HEK293 (cell line): ENCODE measurements around the gene PRDM10.
A peak's percentile ranks its signal among the peaks of the same experiment; 100 is the strongest.

Source experiments
- CTCF ChIA-PET: fragments of 350-600 bp; formaldehyde crosslinking; extraction: SDS; loops from one replicate; lab custom pipeline; 2021; ENCODE audit warnings: antibody characterized with exemption; lab: Yijun Ruan, JAX
- POLR2A ChIA-PET: fragments of 300-600 bp; formaldehyde crosslinking; extraction: SDS; loops from one replicate; lab custom pipeline; 2020; ENCODE audit warnings: antibody characterized with exemption, inconsistent platforms; lab: Yijun Ruan, JAX
- H3K27ac ChIP-seq: fragments of 200-500 bp; sonication (Bioruptor generic); 2 replicates; pipeline ENCODE4 v1.5.1; 2014; ENCODE audit warnings: low read depth, low read length, control low read depth, inconsistent platforms; ENCODE audit errors: extremely low read depth
- H3K36me3 ChIP-seq, 2 experiments: fragments of 200-500 bp in 1 of 2; sonication (Bioruptor generic) in 1 of 2; 1 replicate in 1 of 2; 2 replicates in 1 of 2; pipeline ENCODE4 v1.5.1; 2014 to 2017; ENCODE audit warnings: inconsistent platforms in 2 of 2, low read length in 2 of 2; ENCODE audit not compliant: control insufficient read depth in 2 of 2, insufficient read depth in 1 of 2
- H3K4me1 ChIP-seq: fragments of 200-500 bp; sonication (Bioruptor generic); 2 replicates; pipeline ENCODE4 v1.5.1; 2014; ENCODE audit warnings: mild to moderate bottlenecking, low read length, inconsistent platforms; ENCODE audit not compliant: control insufficient read depth, insufficient read depth
- H3K4me3 ChIP-seq: 2 replicates; pipeline ENCODE4 v1.5.1; 2011; ENCODE audit warnings: low read depth, mild to moderate bottlenecking, control low read depth, low read length, moderate library complexity
- H3K9me3 ChIP-seq: fragments of 200-500 bp; sonication (Bioruptor generic); 2 replicates; pipeline ENCODE4 v1.5.1; 2014; ENCODE audit warnings: low read depth, low read length, inconsistent platforms; ENCODE audit not compliant: control insufficient read depth, insufficient read depth
- RBAK ChIP-seq: fragments of 450-650 bp; formaldehyde crosslinking; IDR thresholded peaks from 2 replicates; pipeline ENCODE4 v1.5.1; 2016; ENCODE audit warnings: missing biosample characterization, missing genetic modification characterization
- SP3 ChIP-seq: fragments of 450-650 bp; formaldehyde crosslinking; IDR thresholded peaks from 2 replicates; pipeline ENCODE4 v1.5.1; 2016; ENCODE audit warnings: missing biosample characterization, missing genetic modification characterization
- ZBTB21 ChIP-seq: fragments of 450-650 bp; formaldehyde crosslinking; IDR thresholded peaks from 2 replicates; pipeline ENCODE4 v1.5.1; 2017; ENCODE audit warnings: missing biosample characterization, missing genetic modification characterization
- ZFHX2 ChIP-seq: fragments of 450-650 bp; formaldehyde crosslinking; conservative IDR thresholded peaks from 2 replicates; pipeline ENCODE4 v1.5.1; 2016; ENCODE audit warnings: missing biosample characterization, missing genetic modification characterization
- ZNF121 ChIP-seq: fragments of 450-650 bp; formaldehyde crosslinking; IDR thresholded peaks from 2 replicates; pipeline ENCODE4 v1.5.1; 2016; ENCODE audit warnings: missing biosample characterization, missing genetic modification characterization
- ZNF169 ChIP-seq: fragments of 450-650 bp; formaldehyde crosslinking; IDR thresholded peaks from 2 replicates; pipeline ENCODE4 v1.5.1; 2016; ENCODE audit warnings: missing biosample characterization, missing genetic modification characterization
- ZNF302 ChIP-seq: fragments of 450-650 bp; formaldehyde crosslinking; IDR thresholded peaks from 2 replicates; pipeline ENCODE4 v1.5.1; 2016; ENCODE audit warnings: missing biosample characterization, missing genetic modification characterization, low read depth
- ZNF335 ChIP-seq: fragments of 450-650 bp; formaldehyde crosslinking; conservative IDR thresholded peaks from 2 replicates; pipeline ENCODE4 v1.5.1; 2016; ENCODE audit warnings: missing biosample characterization, missing genetic modification characterization
- ZNF529 ChIP-seq: fragments of 450-650 bp; formaldehyde crosslinking; IDR thresholded peaks from 2 replicates; pipeline ENCODE4 v1.5.1; 2017; ENCODE audit warnings: missing genetic modification characterization, missing biosample characterization; ENCODE audit not compliant: insufficient replicate concordance
- ZNF548 ChIP-seq: fragments of 450-650 bp; formaldehyde crosslinking; IDR thresholded peaks from 2 replicates; pipeline ENCODE4 v1.5.1; 2016; ENCODE audit warnings: missing biosample characterization, missing genetic modification characterization
- ZNF623 ChIP-seq: fragments of 450-650 bp; formaldehyde crosslinking; IDR thresholded peaks from 2 replicates; pipeline ENCODE4 v1.5.1; 2016; ENCODE audit warnings: missing biosample characterization, missing genetic modification characterization
- ZNF792 ChIP-seq: fragments of 450-650 bp; formaldehyde crosslinking; IDR thresholded peaks from 2 replicates; pipeline ENCODE4 v1.5.1; 2016; ENCODE audit warnings: missing biosample characterization, missing genetic modification characterization
- TF ChIP-seq, protein P1 (sequence below): fragments of 450-650 bp; IDR thresholded peaks from 2 replicates; pipeline ENCODE4 v1.5.1; 2018; ENCODE audit warnings: missing biosample characterization, missing genetic modification characterization
- TF ChIP-seq, protein P2 (sequence below): fragments of 450-650 bp; formaldehyde crosslinking; IDR thresholded peaks from 2 replicates; pipeline ENCODE4 v1.5.1; 2016; ENCODE audit warnings: missing biosample characterization, missing genetic modification characterization, borderline replicate concordance
- TF ChIP-seq, protein P3 (sequence below): fragments of 450-650 bp; formaldehyde crosslinking; IDR thresholded peaks from 2 replicates; pipeline ENCODE4 v1.5.1; 2016; ENCODE audit warnings: missing biosample characterization, missing genetic modification characterization
- TF ChIP-seq, protein P4 (sequence below): fragments of 450-650 bp; formaldehyde crosslinking; IDR thresholded peaks from 2 replicates; pipeline ENCODE4 v1.5.1; 2016; ENCODE audit warnings: missing biosample characterization, missing genetic modification characterization
- TF ChIP-seq, protein P5 (sequence below): fragments of 450-650 bp; formaldehyde crosslinking; IDR thresholded peaks from 2 replicates; pipeline ENCODE4 v1.5.1; 2016; ENCODE audit warnings: missing biosample characterization, missing genetic modification characterization

The PRDM10 gene

DNA sequence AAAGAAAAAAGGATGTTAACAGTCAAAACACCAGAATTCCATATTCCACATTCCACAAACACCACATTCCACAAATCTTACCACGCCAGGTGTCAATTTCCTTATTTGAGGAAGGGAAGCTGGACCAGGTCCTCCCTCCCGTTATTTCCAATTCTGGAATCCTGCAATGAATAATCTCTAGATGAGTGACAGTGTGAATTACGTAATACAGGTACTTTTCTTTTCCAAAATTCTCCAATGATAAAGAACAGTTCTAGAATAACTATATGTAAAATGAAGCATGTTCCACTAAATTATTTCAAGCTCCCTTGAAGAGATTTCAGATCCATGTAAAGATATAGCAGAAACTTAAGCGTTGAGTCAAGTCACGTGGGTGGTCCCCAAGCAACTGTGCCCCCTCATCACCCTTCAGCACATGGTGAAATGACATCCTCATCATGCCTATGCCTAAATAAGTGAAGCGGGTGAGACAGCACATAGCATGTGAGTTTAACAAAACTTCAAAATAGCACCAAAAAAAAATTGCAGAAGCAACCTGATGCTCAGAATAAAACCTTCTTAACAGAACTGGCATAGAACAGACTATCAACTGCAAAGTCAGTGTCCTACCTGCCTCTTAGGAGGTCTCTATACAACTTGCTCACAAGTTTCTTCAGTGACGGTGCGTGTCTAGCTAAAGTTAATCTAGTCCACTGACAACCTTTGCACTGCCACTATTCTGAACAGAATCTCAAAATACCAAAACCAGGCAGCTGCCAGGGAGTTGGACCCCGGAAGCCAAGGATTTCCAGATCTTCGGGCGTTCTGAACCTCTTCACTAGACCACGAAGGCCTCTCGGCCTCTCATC, 108.1 kb downstream of the PRDM10 start:
- H3K9me3 ChIP-seq = no peaks in the 10 kb centered on the region
- no peaks in the 10 kb centered on the region for H3K4me1 ChIP-seq
- ChIA-PET CTCF (interaction anchor here (0.6 to 0.8 kb wide), 4 partner anchors 60 to 237 kb away, joined by 4 read pairs; no protein-coding TSS in a partner anchor), POLR2A (interaction anchor here (2.4 kb wide), 1 partner anchor 33 kb away, joined by 9 read pairs; no protein-coding TSS in a partner anchor)
- peak overlapping the region; percentile 48; the same call in 1 of the 2 replicates for H3K27ac ChIP-seq
- peaks cover 18 to 47% of the 10 kb centered on the region in 2 experiments for H3K36me3 ChIP-seq
- H3K4me3 ChIP-seq = peak overlapping the region; percentile 96
- no peak for TF ChIP-seq ZNF121 (tag by site-specific recombination)
- TF ChIP-seq, protein P1, sequence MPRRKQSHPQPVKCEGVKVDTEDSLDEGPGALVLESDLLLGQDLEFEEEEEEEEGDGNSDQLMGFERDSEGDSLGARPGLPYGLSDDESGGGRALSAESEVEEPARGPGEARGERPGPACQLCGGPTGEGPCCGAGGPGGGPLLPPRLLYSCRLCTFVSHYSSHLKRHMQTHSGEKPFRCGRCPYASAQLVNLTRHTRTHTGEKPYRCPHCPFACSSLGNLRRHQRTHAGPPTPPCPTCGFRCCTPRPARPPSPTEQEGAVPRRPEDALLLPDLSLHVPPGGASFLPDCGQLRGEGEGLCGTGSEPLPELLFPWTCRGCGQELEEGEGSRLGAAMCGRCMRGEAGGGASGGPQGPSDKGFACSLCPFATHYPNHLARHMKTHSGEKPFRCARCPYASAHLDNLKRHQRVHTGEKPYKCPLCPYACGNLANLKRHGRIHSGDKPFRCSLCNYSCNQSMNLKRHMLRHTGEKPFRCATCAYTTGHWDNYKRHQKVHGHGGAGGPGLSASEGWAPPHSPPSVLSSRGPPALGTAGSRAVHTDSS (tag by site-specific recombination) = peak; percentile 45; the same call in 1 of the 2 replicates
- TF ChIP-seq ZNF335 (tag by site-specific recombination) = peak; percentile 43; the same call in 1 of the 2 replicates
- TF ChIP-seq RBAK (tag by site-specific recombination) = no peak
- no peak for TF ChIP-seq ZBTB21 (tag by site-specific recombination)
- TF ChIP-seq, protein P2, sequence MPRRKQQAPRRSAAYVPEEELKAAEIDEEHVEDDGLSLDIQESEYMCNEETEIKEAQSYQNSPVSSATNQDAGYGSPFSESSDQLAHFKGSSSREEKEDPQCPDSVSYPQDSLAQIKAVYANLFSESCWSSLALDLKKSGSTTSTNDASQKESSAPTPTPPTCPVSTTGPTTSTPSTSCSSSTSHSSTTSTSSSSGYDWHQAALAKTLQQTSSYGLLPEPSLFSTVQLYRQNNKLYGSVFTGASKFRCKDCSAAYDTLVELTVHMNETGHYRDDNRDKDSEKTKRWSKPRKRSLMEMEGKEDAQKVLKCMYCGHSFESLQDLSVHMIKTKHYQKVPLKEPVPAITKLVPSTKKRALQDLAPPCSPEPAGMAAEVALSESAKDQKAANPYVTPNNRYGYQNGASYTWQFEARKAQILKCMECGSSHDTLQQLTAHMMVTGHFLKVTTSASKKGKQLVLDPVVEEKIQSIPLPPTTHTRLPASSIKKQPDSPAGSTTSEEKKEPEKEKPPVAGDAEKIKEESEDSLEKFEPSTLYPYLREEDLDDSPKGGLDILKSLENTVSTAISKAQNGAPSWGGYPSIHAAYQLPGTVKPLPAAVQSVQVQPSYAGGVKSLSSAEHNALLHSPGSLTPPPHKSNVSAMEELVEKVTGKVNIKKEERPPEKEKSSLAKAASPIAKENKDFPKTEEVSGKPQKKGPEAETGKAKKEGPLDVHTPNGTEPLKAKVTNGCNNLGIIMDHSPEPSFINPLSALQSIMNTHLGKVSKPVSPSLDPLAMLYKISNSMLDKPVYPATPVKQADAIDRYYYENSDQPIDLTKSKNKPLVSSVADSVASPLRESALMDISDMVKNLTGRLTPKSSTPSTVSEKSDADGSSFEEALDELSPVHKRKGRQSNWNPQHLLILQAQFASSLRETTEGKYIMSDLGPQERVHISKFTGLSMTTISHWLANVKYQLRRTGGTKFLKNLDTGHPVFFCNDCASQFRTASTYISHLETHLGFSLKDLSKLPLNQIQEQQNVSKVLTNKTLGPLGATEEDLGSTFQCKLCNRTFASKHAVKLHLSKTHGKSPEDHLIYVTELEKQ = no peak
- TF ChIP-seq, all 188 proteins: peak for 2

DNA sequence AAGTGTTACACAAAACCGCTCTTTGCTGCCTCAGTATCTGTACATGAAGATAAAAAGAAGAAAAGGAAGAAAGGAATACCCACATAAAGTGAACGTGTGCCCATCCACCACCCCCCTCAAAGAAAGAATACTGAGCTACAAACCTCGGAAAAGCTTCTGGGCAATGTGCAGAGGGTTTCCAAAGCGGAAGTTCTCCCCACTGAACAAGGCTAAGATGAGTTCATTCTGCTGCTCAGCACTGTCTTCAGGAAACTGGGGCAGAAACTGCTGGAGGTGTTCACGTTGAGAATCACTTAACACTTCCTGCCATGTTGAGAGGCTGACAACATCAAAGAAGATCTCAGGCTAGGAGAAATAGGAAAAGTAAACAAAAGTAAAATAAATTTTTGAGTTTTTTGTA, 114.2 kb downstream of the PRDM10 start:
- Histone ChIP-seq H3K9me3 (no peaks in the 10 kb centered on the region), H3K4me3 (no peak overlapping the region), H3K36me3 (peaks cover 38 to 100% of the 10 kb centered on the region in 2 experiments), H3K4me1 (no peaks in the 10 kb centered on the region), H3K27ac (no peak overlapping the region)
- ChIA-PET CTCF (no interaction called here), POLR2A (no interaction called here)
- TF ChIP-seq ZNF548 (tag by site-specific recombination) (no peak), ZFHX2 (no peak), SP3 (tag by site-specific recombination) (no peak), ZNF169 (no peak), ZNF302 (tag by site-specific recombination) (no peak), ZNF623 (tag by site-specific recombination) (no peak), ZNF792 (no peak), ZNF529 (no peak)
- TF ChIP-seq, protein P3, sequence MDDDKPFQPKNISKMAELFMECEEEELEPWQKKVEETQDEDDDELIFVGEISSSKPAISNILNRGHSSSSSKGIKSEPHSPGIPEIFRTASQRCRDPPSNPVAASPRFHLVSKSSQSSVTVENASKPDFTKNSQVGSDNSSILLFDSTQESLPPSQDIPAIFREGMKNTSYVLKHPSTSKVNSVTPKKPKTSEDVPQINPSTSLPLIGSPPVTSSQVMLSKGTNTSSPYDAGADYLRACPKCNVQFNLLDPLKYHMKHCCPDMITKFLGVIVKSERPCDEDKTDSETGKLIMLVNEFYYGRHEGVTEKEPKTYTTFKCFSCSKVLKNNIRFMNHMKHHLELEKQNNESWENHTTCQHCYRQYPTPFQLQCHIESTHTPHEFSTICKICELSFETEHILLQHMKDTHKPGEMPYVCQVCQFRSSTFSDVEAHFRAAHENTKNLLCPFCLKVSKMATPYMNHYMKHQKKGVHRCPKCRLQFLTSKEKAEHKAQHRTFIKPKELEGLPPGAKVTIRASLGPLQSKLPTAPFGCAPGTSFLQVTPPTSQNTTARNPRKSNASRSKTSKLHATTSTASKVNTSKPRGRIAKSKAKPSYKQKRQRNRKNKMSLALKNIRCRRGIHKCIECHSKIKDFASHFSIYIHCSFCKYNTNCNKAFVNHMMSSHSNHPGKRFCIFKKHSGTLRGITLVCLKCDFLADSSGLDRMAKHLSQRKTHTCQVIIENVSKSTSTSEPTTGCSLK (tag by site-specific recombination) = no peak
- TF ChIP-seq, protein P4, sequence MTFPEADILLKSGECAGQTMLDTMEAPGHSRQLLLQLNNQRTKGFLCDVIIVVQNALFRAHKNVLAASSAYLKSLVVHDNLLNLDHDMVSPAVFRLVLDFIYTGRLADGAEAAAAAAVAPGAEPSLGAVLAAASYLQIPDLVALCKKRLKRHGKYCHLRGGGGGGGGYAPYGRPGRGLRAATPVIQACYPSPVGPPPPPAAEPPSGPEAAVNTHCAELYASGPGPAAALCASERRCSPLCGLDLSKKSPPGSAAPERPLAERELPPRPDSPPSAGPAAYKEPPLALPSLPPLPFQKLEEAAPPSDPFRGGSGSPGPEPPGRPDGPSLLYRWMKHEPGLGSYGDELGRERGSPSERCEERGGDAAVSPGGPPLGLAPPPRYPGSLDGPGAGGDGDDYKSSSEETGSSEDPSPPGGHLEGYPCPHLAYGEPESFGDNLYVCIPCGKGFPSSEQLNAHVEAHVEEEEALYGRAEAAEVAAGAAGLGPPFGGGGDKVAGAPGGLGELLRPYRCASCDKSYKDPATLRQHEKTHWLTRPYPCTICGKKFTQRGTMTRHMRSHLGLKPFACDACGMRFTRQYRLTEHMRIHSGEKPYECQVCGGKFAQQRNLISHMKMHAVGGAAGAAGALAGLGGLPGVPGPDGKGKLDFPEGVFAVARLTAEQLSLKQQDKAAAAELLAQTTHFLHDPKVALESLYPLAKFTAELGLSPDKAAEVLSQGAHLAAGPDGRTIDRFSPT (tag by site-specific recombination) = no peak
- TF ChIP-seq, protein P5, sequence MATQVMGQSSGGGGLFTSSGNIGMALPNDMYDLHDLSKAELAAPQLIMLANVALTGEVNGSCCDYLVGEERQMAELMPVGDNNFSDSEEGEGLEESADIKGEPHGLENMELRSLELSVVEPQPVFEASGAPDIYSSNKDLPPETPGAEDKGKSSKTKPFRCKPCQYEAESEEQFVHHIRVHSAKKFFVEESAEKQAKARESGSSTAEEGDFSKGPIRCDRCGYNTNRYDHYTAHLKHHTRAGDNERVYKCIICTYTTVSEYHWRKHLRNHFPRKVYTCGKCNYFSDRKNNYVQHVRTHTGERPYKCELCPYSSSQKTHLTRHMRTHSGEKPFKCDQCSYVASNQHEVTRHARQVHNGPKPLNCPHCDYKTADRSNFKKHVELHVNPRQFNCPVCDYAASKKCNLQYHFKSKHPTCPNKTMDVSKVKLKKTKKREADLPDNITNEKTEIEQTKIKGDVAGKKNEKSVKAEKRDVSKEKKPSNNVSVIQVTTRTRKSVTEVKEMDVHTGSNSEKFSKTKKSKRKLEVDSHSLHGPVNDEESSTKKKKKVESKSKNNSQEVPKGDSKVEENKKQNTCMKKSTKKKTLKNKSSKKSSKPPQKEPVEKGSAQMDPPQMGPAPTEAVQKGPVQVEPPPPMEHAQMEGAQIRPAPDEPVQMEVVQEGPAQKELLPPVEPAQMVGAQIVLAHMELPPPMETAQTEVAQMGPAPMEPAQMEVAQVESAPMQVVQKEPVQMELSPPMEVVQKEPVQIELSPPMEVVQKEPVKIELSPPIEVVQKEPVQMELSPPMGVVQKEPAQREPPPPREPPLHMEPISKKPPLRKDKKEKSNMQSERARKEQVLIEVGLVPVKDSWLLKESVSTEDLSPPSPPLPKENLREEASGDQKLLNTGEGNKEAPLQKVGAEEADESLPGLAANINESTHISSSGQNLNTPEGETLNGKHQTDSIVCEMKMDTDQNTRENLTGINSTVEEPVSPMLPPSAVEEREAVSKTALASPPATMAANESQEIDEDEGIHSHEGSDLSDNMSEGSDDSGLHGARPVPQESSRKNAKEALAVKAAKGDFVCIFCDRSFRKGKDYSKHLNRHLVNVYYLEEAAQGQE (tag by site-specific recombination) = no peak
